HepG2 (cell line): Measurements from ENCODE around the gene ZNF511. TPM values are rescaled to one million over a fixed set of nuclear protein-coding genes. Genes with fewer than 3 reads are reported as not detected.

Source experiments
- FOXM1 ChIP-seq: sonication (generic); formaldehyde crosslinking; IDR thresholded peaks from 2 replicates; pipeline ENCODE4 v1.5.0; 2020; ENCODE audit warnings: missing genetic modification reagents
- HOXA3 ChIP-seq: sonication (generic); formaldehyde crosslinking; IDR thresholded peaks from 2 replicates; pipeline ENCODE4 v1.5.0; 2020; ENCODE audit warnings: missing genetic modification reagents
- KDM2A ChIP-seq: sonication (generic); formaldehyde crosslinking; IDR thresholded peaks from 2 replicates; pipeline ENCODE4 v1.4.0; 2020; ENCODE audit warnings: low read depth, missing genetic modification reagents, borderline replicate concordance
- KLF13 ChIP-seq: sonication (generic); formaldehyde crosslinking; IDR thresholded peaks from 2 replicates; pipeline ENCODE4 v1.4.0; 2020; ENCODE audit warnings: mild to moderate bottlenecking, missing genetic modification reagents
- MAX ChIP-seq: IDR thresholded peaks from 2 replicates; pipeline ENCODE4 v1.6.1; 2012; ENCODE audit warnings: inconsistent platforms
- NONO ChIP-seq, 2 experiments: fragments of 450-650 bp in 1 of 2; sonication (generic) in 1 of 2; formaldehyde crosslinking in 1 of 2; IDR thresholded peaks in 1 of 2; conservative IDR thresholded peaks in 1 of 2; 2 replicates each; pipeline versions ENCODE4 v1.6.1 to v1.8.0; 2017 to 2022; ENCODE audit warnings: mild to moderate bottlenecking in 1 of 2, missing genetic modification reagents in 1 of 2, moderate library complexity in 1 of 2
- POGZ ChIP-seq: sonication (generic); formaldehyde crosslinking; IDR thresholded peaks from 2 replicates; pipeline ENCODE4 v1.4.0; 2020; ENCODE audit warnings: mild to moderate bottlenecking, missing genetic modification reagents
- SNAPC2 ChIP-seq: sonication (generic); formaldehyde crosslinking; IDR thresholded peaks from 2 replicates; pipeline ENCODE4 v1.8.1; 2022; ENCODE audit warnings: mild to moderate bottlenecking, missing genetic modification reagents
- SOX6 ChIP-seq, 2 experiments: fragments of 450-650 bp in 1 of 2; sonication (generic) in 1 of 2; formaldehyde crosslinking in 1 of 2; IDR thresholded peaks; 2 replicates each; pipeline versions ENCODE4 v1.4.0 to v1.6.1; 2017 to 2020; ENCODE audit warnings: antibody characterized with exemption in 1 of 2, mild to moderate bottlenecking in 1 of 2, missing genetic modification reagents in 1 of 2
- SP4 ChIP-seq: sonication (generic); formaldehyde crosslinking; IDR thresholded peaks from 2 replicates; pipeline ENCODE4 v1.8.1; 2023; ENCODE audit warnings: mild to moderate bottlenecking, missing genetic modification reagents
- ZBTB8A ChIP-seq: sonication (generic); formaldehyde crosslinking; IDR thresholded peaks from 2 replicates; pipeline ENCODE4 v1.4.0; 2020; ENCODE audit warnings: mild to moderate bottlenecking, low read depth, missing genetic modification reagents, borderline replicate concordance
- ZFX ChIP-seq: sonication (generic); formaldehyde crosslinking; IDR thresholded peaks from 2 replicates; pipeline ENCODE4 v1.4.0; 2020; ENCODE audit warnings: mild to moderate bottlenecking, low read depth, missing genetic modification reagents, moderate library complexity
- ZNF34 ChIP-seq: sonication (generic); formaldehyde crosslinking; IDR thresholded peaks from 2 replicates; pipeline ENCODE4 v1.4.0; 2020; ENCODE audit warnings: mild to moderate bottlenecking, missing genetic modification reagents, borderline replicate concordance
- ZNF576 ChIP-seq: sonication (generic); formaldehyde crosslinking; IDR thresholded peaks from 2 replicates; pipeline ENCODE4 v1.4.0; 2020; ENCODE audit warnings: mild to moderate bottlenecking, missing genetic modification reagents
- ZNF724P ChIP-seq: sonication (generic); formaldehyde crosslinking; IDR thresholded peaks from 2 replicates; pipeline ENCODE4 v1.8.0; 2022; ENCODE audit warnings: missing genetic modification reagents, borderline replicate concordance
- ZNF749 ChIP-seq: sonication (generic); formaldehyde crosslinking; IDR thresholded peaks from 2 replicates; pipeline ENCODE4 v1.8.0; 2022; ENCODE audit warnings: mild to moderate bottlenecking, missing genetic modification reagents, moderate library complexity, borderline replicate concordance
- polyA plus RNA-seq, 8 experiments: library from polyadenylated mRNA; depleted of rRNA in 3 of 8; stranded (reverse) in 7 of 8; unstranded in 1 of 8; fragments of >200 nt; fragmentation: Illumina TruSeq in 4 of 8; extraction: Trizol in 4 of 8; gene quantifications; 2 replicates each; pipeline versions ENCODE4 v1.2.1 to v1.2.3, GENCODE V29; 2011 to 2016; ENCODE audit warnings: low read depth in 4 of 8, missing spikeins in 1 of 8, mixed read lengths in 1 of 8; ENCODE audit not compliant: insufficient read depth in 1 of 8
- total RNA-seq, 5 experiments: library from RNA; depleted of rRNA; stranded (reverse); fragments of >200 nt; fragmentation: Illumina TruSeq; extraction: Trizol; gene quantifications; 2 replicates each; pipeline ENCODE4 v1.2.3, GENCODE V29; 2016; ENCODE audit warnings: low read depth in 1 of 5
- TF ChIP-seq, protein P1 (sequence below): sonication (generic); formaldehyde crosslinking; IDR thresholded peaks from 2 replicates; pipeline ENCODE4 v1.5.1; 2020; ENCODE audit warnings: mild to moderate bottlenecking, missing genetic modification reagents, moderate library complexity
- TF ChIP-seq, protein P2 (sequence below): sonication (generic); formaldehyde crosslinking; IDR thresholded peaks from 2 replicates; pipeline ENCODE4 v1.9.0; 2022; ENCODE audit warnings: missing genetic modification reagents, mild to moderate bottlenecking, borderline replicate concordance
- TF ChIP-seq, protein P3 (sequence below): sonication (generic); formaldehyde crosslinking; IDR thresholded peaks from 2 replicates; pipeline ENCODE4 v1.4.0; 2020; ENCODE audit warnings: low read depth, mild to moderate bottlenecking, missing genetic modification reagents

Gene ZNF511
- total and polyA plus RNA-seq, 2 of the 13 experiments (the other 11 are each of a cell fraction or from before 2014, with no cell fraction given), result 35.6 to 66.4 TPM

DNA sequence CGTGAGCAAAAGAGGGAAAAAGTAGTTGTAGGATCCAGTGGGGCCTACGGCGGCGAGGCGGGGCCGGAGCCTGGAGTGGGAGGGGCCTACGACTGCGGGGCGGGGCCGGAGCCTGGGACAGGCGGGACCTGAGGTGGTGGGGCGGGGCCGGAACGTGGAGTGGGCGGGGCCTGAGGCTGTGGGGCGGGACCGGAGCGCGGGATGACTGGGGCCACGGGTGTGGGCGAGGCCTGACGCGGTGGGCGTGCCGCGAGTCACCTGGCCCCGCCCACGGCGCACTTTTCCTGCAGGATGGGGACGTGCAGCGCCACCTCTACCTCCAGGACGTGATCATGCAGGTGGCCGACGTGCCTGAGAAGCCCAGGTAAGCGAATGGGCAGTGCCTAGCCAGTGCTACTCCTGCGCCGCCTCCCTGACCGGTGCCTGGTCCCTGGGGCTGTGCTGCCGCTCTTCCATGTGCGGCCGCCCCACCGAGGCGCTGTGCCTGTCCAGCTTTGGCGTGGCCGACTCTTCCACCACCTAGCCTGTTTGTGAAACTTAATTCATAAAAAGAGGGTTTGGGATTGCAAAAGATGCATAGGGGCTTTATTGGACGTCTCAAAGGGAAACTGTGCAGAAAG, 496 bp downstream of the ZNF511 start (continued):
- peak; percentile 10; the same call in 1 of the 2 replicates for TF ChIP-seq MAX
- TF ChIP-seq HOXA3 (CRISPR knock-in tag), result peak; percentile 0; the same call in 1 of the 2 replicates
- TF ChIP-seq KDM2A (CRISPR knock-in tag), result 0 out of 2 replicates have a peak, but pooled peaks have one; percentile 3
- 0 out of 2 replicates have a peak, but pooled peaks have one; percentile 18 for TF ChIP-seq ZNF749 (CRISPR knock-in tag)
- TF ChIP-seq, protein P1, sequence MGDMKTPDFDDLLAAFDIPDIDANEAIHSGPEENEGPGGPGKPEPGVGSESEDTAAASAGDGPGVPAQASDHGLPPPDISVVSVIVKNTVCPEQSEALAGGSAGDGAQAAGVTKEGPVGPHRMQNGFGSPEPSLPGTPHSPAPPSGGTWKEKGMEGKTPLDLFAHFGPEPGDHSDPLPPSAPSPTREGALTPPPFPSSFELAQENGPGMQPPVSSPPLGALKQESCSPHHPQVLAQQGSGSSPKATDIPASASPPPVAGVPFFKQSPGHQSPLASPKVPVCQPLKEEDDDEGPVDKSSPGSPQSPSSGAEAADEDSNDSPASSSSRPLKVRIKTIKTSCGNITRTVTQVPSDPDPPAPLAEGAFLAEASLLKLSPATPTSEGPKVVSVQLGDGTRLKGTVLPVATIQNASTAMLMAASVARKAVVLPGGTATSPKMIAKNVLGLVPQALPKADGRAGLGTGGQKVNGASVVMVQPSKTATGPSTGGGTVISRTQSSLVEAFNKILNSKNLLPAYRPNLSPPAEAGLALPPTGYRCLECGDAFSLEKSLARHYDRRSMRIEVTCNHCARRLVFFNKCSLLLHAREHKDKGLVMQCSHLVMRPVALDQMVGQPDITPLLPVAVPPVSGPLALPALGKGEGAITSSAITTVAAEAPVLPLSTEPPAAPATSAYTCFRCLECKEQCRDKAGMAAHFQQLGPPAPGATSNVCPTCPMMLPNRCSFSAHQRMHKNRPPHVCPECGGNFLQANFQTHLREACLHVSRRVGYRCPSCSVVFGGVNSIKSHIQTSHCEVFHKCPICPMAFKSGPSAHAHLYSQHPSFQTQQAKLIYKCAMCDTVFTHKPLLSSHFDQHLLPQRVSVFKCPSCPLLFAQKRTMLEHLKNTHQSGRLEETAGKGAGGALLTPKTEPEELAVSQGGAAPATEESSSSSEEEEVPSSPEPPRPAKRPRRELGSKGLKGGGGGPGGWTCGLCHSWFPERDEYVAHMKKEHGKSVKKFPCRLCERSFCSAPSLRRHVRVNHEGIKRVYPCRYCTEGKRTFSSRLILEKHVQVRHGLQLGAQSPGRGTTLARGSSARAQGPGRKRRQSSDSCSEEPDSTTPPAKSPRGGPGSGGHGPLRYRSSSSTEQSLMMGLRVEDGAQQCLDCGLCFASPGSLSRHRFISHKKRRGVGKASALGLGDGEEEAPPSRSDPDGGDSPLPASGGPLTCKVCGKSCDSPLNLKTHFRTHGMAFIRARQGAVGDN, result 0 out of 2 replicates have a peak, but pooled peaks have one; percentile 40
- no peak for TF ChIP-seq FOXM1 (CRISPR knock-in tag)
- no peak for TF ChIP-seq POGZ (CRISPR knock-in tag)
- no peak for TF ChIP-seq SNAPC2
- TF ChIP-seq SP4, result 0 out of 2 replicates have a peak, but pooled peaks have one; percentile 57
- TF ChIP-seq, protein P2, sequence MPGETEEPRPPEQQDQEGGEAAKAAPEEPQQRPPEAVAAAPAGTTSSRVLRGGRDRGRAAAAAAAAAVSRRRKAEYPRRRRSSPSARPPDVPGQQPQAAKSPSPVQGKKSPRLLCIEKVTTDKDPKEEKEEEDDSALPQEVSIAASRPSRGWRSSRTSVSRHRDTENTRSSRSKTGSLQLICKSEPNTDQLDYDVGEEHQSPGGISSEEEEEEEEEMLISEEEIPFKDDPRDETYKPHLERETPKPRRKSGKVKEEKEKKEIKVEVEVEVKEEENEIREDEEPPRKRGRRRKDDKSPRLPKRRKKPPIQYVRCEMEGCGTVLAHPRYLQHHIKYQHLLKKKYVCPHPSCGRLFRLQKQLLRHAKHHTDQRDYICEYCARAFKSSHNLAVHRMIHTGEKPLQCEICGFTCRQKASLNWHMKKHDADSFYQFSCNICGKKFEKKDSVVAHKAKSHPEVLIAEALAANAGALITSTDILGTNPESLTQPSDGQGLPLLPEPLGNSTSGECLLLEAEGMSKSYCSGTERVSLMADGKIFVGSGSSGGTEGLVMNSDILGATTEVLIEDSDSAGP (CRISPR knock-in tag), result 0 out of 2 replicates have a peak, but pooled peaks have one; percentile 20
- 0 out of 2 replicates have a peak, but pooled peaks have one; percentile 12 for TF ChIP-seq ZNF724P
- TF ChIP-seq ZNF576, result 0 out of 2 replicates have a peak, but pooled peaks have one; percentile 53
- no peak for TF ChIP-seq NONO (IDR thresholded peaks at IDR 0.05)
- TF ChIP-seq NONO (CRISPR knock-in tag; conservative IDR thresholded peaks at IDR 0.05), result 0 out of 2 replicates have a peak, but pooled peaks have one; percentile 9
- no peak for TF ChIP-seq SOX6 (IDR thresholded peaks at IDR 0.05)
- TF ChIP-seq SOX6 (CRISPR knock-in tag; IDR thresholded peaks at IDR 0.05), result no peak
- no peak for TF ChIP-seq ZBTB8A (CRISPR knock-in tag)
- peak; percentile 77 for TF ChIP-seq ZFX
- TF ChIP-seq ZNF34 (CRISPR knock-in tag), result no peak
- TF ChIP-seq, protein P3, sequence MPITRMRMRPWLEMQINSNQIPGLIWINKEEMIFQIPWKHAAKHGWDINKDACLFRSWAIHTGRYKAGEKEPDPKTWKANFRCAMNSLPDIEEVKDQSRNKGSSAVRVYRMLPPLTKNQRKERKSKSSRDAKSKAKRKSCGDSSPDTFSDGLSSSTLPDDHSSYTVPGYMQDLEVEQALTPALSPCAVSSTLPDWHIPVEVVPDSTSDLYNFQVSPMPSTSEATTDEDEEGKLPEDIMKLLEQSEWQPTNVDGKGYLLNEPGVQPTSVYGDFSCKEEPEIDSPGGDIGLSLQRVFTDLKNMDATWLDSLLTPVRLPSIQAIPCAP (CRISPR knock-in tag), result 0 out of 2 replicates have a peak, but pooled peaks have one; percentile 7
- TF ChIP-seq KLF13, result no peak
